Thoracic aorta (tissue), 2 donors: ENCODE results near the gene VSIG10. TPM values are rescaled to one million over a fixed set of nuclear protein-coding genes. Genes with fewer than 3 reads are reported as not detected.
"Not testable (repeated sequence)": the region's sequence is repeated elsewhere in the genome, so short reads cannot be mapped to it uniquely, and the experiment has no call there.

Source experiments
- ATAC-seq: fragments of 150-250 bp; one replicate; pipeline ENCODE4 v1.8.0; 2017; ENCODE audit warnings: low read depth; ENCODE audit not compliant: insufficient number of reproducible peaks, low FRiP score
- DNase-seq: peaks from one replicate; pipeline ENCODE4 v3.0.0-alpha.2; 2020; ENCODE audit warnings: low spot score
- H3K27ac ChIP-seq, 2 donors: fragments of 200-600 bp; sonication (generic); 1 replicate in 1 of 2; 2 replicates in 1 of 2; pipeline ENCODE4 v1.5.1; 2016; ENCODE audit warnings: mild to moderate bottlenecking in 2 of 2, moderate library complexity in 2 of 2
- H3K27me3 ChIP-seq: fragments of 200-600 bp; sonication (generic); replicated peaks from 2 replicates; pipeline ENCODE4 v1.6.0; 2016; ENCODE audit warnings: mild to moderate bottlenecking; ENCODE audit not compliant: insufficient read depth
- H3K36me3 ChIP-seq: fragments of 200-600 bp; sonication (generic); one replicate; pipeline ENCODE4 v1.5.1; 2016
- H3K4me1 ChIP-seq, 2 donors: fragments of 200-600 bp; sonication (generic); 1 replicate in 1 of 2; 2 replicates in 1 of 2; pipeline versions ENCODE4 v1.5.1 to v1.6.0; 2016; ENCODE audit warnings: low read depth in 2 of 2, mild to moderate bottlenecking in 1 of 2; ENCODE audit not compliant: control insufficient read depth in 1 of 2
- H3K4me3 ChIP-seq: fragments of 200-600 bp; sonication (generic); 2 replicates; pipeline ENCODE4 v1.5.1; 2016; ENCODE audit warnings: mild to moderate bottlenecking
- H3K9me3 ChIP-seq: fragments of 200-600 bp; sonication (generic); 2 replicates; pipeline ENCODE4 v1.5.1; 2016
- CTCF ChIP-seq: fragments of 200-600 bp; sonication (generic); IDR thresholded peaks from one replicate; pipeline ENCODE4 v1.5.1; 2019; ENCODE audit warnings: antibody characterized with exemption
- total RNA-seq, 2 donors: library from RNA; depleted of rRNA; stranded (reverse); fragments of >200 nt; gene quantifications; one replicate each; pipeline versions ENCODE4 v1.1.0 to v1.2.3, GENCODE V29; 2016

The VSIG10 gene
- total RNA-seq, 2 donors from 2014 or later, result 13.0 to 21.9 TPM

GRCh38 chr12:118022728-118023109, 81.1 kb downstream of the VSIG10 start:
- TF ChIP-seq CTCF, result no peak
- Histone ChIP-seq H3K27ac (no peak overlapping the region), H3K36me3 (peaks cover 21% of the 10 kb centered on the region), H3K4me1 (no peaks in the 10 kb centered on the region), H3K27me3 (no peaks in the 10 kb centered on the region), H3K9me3 (no peaks in the 10 kb centered on the region), H3K4me3 (no peak overlapping the region)
- no peak for DNase-seq
- ATAC-seq, result no peak

GRCh38 chr12:118022097-118022727, 81.6 kb downstream of the VSIG10 start:
- H3K27me3 ChIP-seq, H3K9me3 ChIP-seq, DNase-seq, H3K4me3 ChIP-seq, ATAC-seq, H3K4me1 ChIP-seq, H3K27ac ChIP-seq: not testable (repeated sequence)
- H3K36me3 ChIP-seq, result peaks cover 19% of the 10 kb centered on the region

DNA sequence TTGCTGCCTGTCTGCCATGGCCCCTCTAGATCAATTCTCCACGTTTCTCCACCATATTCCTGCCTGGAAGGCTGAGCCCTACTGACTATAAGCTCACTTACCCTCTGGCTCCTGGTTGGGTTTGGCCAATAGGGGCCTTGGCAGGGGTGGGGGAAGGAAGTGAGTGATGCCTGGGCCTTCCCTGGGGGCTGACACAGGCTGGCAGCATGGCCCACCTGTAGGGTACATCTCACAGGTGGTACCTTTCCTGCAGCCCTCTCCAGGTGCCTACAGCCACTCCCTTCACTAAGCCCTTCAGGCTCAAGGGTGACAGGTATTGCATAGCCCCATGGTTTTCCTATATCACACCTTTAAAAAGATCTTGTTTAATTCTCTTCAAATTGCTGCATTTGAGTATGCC, 83.8 kb downstream of the VSIG10 start:
- Histone ChIP-seq H3K36me3 (peaks cover 2% of the 10 kb centered on the region), H3K4me3 (no peak overlapping the region), H3K4me1 (peaks cover 0 to 13% of the 10 kb centered on the region in 2 donors), H3K27ac (no peak overlapping the region), H3K27me3 (no peaks in the 10 kb centered on the region), H3K9me3 (no peaks in the 10 kb centered on the region)
- TF ChIP-seq CTCF, result no peak
- DNase-seq (no peak), ATAC-seq (no peak)

DNA sequence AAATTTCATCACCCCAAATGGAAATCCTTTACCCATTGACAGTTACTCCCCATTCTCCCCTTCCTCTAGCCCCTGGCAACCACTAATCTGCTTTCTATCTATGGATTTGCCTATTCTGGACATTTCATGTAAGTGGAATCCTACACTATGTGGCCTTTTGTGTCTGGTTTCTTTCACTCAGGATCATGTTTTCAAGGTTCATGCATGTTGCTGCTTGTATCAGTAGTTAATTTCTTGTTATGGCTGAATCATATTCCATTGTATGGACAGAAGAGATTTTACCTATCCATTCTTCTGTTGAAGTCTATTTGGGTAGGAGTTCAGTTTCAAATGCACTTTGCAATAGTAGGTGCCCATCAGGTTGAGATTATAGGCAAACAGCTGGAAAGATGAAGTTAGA, 85.9 kb downstream of the VSIG10 start:
- ATAC-seq (no peak), DNase-seq (no peak)
- H3K27ac ChIP-seq, result no peak overlapping the region
- H3K4me1 ChIP-seq, result peaks cover 0 to 13% of the 10 kb centered on the region in 2 donors
- no peaks in the 10 kb centered on the region for H3K36me3 ChIP-seq
- no peaks in the 10 kb centered on the region for H3K9me3 ChIP-seq
- no peak overlapping the region for H3K4me3 ChIP-seq
- no peak for TF ChIP-seq CTCF
- H3K27me3 ChIP-seq, result no peaks in the 10 kb centered on the region

DNA sequence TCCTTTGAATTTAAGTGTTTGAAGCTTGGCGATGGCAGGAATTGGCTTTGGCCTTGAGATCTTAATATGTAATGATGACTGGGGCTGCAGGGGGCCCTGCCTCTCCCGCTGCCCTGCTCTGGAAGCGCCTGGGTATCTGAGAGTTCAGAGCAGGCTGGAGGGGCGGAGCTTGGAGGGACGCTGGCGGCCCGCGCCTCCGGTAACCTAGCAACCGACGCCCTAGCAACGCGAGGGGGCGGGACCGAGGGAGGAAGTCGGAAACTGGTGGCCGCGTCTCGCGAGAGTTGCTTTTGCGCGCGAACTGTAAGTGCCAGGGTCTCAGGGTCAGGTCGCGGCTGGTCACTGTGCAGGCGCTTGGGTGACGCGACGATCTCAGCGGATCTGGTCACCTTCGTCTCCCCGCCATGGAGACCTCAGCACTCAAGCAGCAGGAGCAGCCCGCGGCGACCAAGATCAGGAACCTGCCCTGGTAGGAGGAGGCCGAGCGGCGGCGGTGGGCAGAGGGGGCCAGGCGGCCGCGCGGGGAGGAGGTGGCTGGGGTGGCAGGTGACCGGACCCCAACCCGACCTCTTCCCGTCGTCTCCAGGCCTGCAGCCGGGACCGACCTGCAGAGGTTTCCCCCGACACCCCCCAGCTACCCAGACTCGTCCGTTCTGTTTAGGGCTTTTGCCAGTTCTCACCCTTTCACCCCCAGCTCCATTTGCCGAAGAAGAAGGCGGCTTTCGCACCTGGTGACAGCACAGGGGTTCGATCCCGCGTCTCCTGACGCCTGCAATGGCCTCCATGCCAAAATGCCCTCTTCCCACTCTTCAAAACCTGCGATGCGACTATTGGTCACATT, 87.2 kb downstream of the VSIG10 start, which contains the start of gene RFC5:
RFC5 (plus strand) TSS at position 280 of the 841 bp plus-strand sequence; CDS start at position 405, 125 bp downstream.
- no peak for TF ChIP-seq CTCF
- Histone ChIP-seq H3K4me1 (peaks cover 0 to 13% of the 10 kb centered on the region in 2 donors), H3K36me3 (no peaks in the 10 kb centered on the region), H3K27me3 (no peaks in the 10 kb centered on the region), H3K27ac (no peak within 1 kb of the TSS), H3K4me3 (peak within 1 kb of the TSS; percentile 86), H3K9me3 (no peaks in the 10 kb centered on the region)
- ATAC-seq (peak; percentile 99), DNase-seq (peak; percentile 93)
